DLD1 (cell line): ENCODE measurements around the gene SLC6A5.

Experiments used
- in situ Hi-C: cut with HindIII; loops from 2 replicates; pipeline ENCODE4 v1.10.0; 2017; ENCODE audit warnings: low sequenced_read_pairs

The SLC6A5 gene

DNA sequence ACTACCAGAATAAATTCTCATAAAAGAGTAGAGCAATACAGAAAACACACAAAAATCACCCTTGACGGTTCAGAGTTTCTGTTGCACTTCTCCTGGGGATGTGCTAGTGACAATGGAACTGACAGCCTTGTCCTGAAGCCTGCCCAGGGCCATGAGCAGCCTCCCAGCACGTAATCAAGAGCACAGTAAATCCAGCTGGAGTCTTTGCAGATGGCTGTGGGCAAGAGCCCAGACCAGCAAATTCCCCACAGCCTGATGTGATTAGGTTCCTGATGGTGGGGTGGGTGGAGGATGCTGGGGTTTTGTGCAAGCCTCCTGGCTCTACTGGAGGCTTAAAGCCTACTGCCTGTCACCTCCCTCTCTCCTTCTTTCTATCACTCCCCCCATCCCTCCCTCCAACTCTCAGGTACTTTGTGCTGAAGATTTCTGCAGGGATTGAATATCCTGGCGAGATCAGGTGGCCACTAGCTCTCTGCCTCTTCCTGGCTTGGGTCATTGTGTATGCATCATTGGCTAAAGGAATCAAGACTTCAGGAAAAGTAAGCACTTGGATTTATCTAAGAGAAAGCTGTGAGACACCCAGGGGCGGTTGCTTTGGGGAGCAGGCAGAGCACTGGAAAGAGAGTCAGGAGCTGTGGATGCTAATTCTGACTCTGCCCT, 18.1 kb downstream of the SLC6A5 start:
- in situ Hi-C loops: loop anchor here (25.0 kb wide), 1 partner anchor 230 kb away; the partner anchor contains the start of gene PRMT3

- in situ Hi-C loops: loop anchor here (25.0 kb wide), 1 partner anchor 231 kb away; the partner anchor contains the start of gene PRMT3
Observed at GRCh38 chr11:20618083-20618482, 18.7 kb downstream of the SLC6A5 start.

DNA sequence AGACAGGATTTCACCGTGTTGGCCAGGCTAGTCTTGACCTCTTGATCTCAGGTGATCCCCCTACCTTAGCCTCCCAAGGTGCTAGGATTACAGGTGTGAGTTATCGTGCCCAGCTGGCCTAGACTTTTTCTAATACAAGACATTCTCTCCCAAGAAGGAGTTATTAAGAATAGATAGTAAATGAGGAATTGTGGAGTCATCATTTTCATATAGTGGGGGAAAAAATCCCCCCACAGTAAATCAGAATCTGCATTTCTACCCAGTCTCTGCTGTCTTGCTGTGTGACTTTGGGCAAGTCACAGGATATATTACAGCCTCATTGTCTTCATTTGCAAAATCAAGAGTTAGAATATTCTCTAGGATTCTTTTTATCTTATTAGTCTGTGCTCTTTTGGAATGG, 21.6 kb downstream of the SLC6A5 start:
- in situ Hi-C loops: loop anchor here (25.0 kb wide), 1 partner anchor 234 kb away; the partner anchor contains the start of gene PRMT3

GRCh38 chr11:20621679-20622078, 22.3 kb downstream of the SLC6A5 start:
- in situ Hi-C loops: loop anchor here (25.0 kb wide), 1 partner anchor 234 kb away; the partner anchor contains the start of gene PRMT3

DNA sequence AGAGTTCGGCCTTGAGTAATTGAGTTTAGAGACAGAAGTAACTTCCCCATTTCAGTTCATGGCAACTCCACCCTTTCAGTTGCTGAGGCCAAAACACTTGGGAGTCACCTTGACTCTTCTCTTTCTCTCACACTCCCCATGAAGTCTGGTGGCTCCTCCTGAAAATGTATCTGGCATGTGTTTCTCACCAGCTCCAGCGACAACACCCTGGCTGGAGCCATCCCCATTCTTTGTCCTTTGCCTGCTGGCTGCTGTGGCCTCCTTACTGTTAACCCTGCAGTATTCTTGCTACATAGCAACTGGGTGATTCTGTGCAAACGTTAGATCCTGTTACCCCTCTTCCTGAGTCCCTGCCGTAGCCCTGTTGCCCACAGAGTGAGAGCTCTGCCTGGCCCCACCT, 23.8 kb downstream of the SLC6A5 start:
- in situ Hi-C loops: loop anchor here (25.0 kb wide), 1 partner anchor 236 kb away; the partner anchor contains the start of gene PRMT3

- in situ Hi-C loops: no loop called here
Observed at GRCh38 chr11:20626279-20626678, 26.9 kb downstream of the SLC6A5 start.

- in situ Hi-C loops: no loop called here
Observed at GRCh38 chr11:20627026-20627425, 27.6 kb downstream of the SLC6A5 start.

- in situ Hi-C loops: no loop called here
Observed at GRCh38 chr11:20627701-20628100, 28.3 kb downstream of the SLC6A5 start.

- in situ Hi-C loops: no loop called here
Observed at GRCh38 chr11:20631519-20632168, 32.2 kb downstream of the SLC6A5 start.

DNA sequence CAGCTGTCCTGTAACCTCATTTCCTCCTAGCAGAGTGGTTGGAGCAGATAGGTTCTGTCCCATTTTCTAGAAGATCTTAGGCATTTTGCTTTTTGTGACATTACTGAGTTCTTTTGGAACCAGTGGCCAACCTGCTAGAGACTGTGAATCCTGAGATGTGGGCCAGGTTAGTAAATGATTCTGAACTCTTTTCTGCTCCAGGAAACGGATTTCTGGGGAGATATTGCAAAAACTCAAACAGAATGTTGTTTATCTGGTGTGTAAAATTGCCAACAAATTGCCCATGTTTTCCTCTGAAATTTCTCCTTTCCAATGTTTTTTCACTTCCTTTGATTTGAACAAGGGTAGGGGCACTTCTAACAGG, 32.7 kb downstream of the SLC6A5 start:
- in situ Hi-C loops: no loop called here

- in situ Hi-C loops: no loop called here
Observed at GRCh38 chr11:20634044-20634443, 34.6 kb downstream of the SLC6A5 start.

- in situ Hi-C loops: no loop called here
Observed at GRCh38 chr11:20634781-20635180, 35.4 kb downstream of the SLC6A5 start.

DNA sequence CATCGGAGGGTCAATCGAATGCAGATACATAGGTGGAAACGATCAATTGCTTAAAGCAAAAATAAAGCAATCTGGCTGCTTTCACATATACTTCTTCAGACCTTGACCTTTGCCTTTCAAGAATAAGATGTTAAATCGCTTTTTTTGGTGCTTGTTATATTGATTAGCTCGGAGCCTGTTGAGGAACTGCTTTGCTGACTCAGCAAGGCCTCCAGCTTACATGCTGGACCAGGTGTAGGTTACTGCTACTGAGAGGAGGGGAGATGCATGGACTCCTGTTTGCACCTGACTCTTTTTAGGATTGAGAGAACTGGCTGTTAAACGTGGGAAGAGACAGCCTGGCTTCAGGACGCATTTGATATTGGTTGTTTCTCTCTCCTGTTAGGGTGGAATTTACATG, 38.7 kb downstream of the SLC6A5 start:
- in situ Hi-C loops: no loop called here

- in situ Hi-C loops: no loop called here
Observed at GRCh38 chr11:20639688-20640087, 40.3 kb downstream of the SLC6A5 start.

GRCh38 chr11:20640401-20640800, 41.0 kb downstream of the SLC6A5 start:
- in situ Hi-C loops: no loop called here

GRCh38 chr11:20644360-20644759, 45.0 kb downstream of the SLC6A5 start:
- in situ Hi-C loops: no loop called here

GRCh38 chr11:20647976-20648565, 48.7 kb downstream of the SLC6A5 start:
- in situ Hi-C loops: no loop called here

- in situ Hi-C loops: no loop called here
Observed at GRCh38 chr11:20652150-20652806, 52.9 kb downstream of the SLC6A5 start.

GRCh38 chr11:20654038-20654437, 54.6 kb downstream of the SLC6A5 start:
- in situ Hi-C loops: no loop called here

DNA sequence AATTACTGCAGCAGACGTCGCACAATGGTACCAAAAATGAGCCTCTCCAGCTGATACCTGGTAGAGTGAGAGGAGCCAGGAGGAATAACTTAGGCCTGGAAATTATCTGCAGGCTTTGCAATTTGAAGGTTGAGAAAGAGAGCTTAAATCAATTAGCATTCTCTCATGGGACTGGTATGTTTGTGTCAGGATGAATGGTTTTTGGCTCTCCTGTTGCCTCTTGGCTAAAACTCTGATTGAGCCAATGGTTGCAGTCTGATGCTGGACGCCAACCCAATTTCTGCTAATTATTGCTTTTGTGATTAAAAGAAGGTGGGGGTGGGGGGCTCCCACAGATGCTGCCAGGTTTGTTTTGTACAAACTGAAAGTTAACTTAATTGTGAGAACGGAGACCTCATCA, 57.5 kb downstream of the SLC6A5 start:
- in situ Hi-C loops: no loop called here

DNA sequence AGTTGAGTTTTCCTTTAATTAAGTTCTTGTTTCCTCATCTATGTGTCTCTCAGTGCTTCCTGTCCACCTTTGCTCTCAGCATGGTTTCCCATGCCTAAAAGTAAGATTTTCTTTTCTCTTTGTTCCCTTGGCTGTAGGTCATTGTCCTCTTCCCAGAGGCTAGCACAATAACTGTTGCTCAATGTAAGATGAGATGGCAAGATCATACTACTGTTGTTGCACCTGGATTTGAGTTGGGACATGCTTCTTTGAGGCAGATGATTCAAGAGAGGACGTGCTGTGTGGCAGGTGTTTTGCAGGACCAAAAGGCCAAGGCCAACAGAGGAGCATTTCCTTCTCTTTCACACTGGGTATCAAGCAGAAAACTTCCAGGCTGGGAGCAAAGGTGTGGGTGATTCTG, 58.7 kb downstream of the SLC6A5 start:
- in situ Hi-C loops: no loop called here
